HepG2 (cell line): Measurements from ENCODE around the gene PCLO. TPM values are rescaled to one million over a fixed set of nuclear protein-coding genes. Genes with fewer than 3 reads are reported as not detected.

Experiments used
- ATAC-seq: fragments of 200-7000 bp; cut with Tn5 transposase; 3 replicates; pipeline ENCODE4 v1.9.1; 2020; ENCODE audit warnings: mild to moderate bottlenecking, moderate library complexity
- BruUV-seq: library from RNA; stranded (reverse); fragments of 400-500 nt; replicated peaks from 2 replicates; lab custom pipeline; 2021; lab: Mats Ljungman, UMichigan
- CTCF ChIA-PET: fragments of 300-600 bp; formaldehyde crosslinking; extraction: SDS; loops from one replicate; lab custom pipeline; 2021; ENCODE audit warnings: low total read pairs, inconsistent platforms, low intra/inter-chr PET ratio; lab: Yijun Ruan, JAX
- POLR2A ChIA-PET: fragments of 350-600 bp; sonication (Branson Sonifier 250); formaldehyde crosslinking; loops from one replicate; lab custom pipeline; 2020; ENCODE audit warnings: antibody characterized with exemption, inconsistent platforms; lab: Yijun Ruan, JAX
- DNase-seq: peaks from one replicate; pipeline ENCODE4 v3.0.0-alpha.2; 2015; ENCODE audit warnings: low spot score
- FAIRE-seq: peaks from 3 replicates; lab custom pipeline; 2011; peaks lifted over from hg19 to GRCh38; lab: Jason Lieb, UNC
- H2AFZ ChIP-seq: one replicate; pipeline ENCODE4 v1.6.1; 2011; ENCODE audit warnings: low read length, inconsistent platforms
- H3K27ac ChIP-seq: fragments of 300-600 bp; 3 replicates; pipeline ENCODE4 v1.8.0; 2011; ENCODE audit warnings: mixed run types, mild to moderate bottlenecking, mixed read lengths, low read length, inconsistent platforms; ENCODE audit not compliant: insufficient read depth; ENCODE audit errors: extremely low read length
- H3K27me3 ChIP-seq, 2 experiments: fragments of 200-600 bp in 1 of 2; 2 replicates in 1 of 2; 3 replicates in 1 of 2; pipeline versions ENCODE4 v1.6.0 to v1.8.0; 2011; ENCODE audit warnings: low read length in 2 of 2, mild to moderate bottlenecking in 2 of 2, moderate library complexity in 2 of 2, inconsistent platforms in 1 of 2; ENCODE audit not compliant: insufficient read depth in 2 of 2, control insufficient read depth in 1 of 2
- H3K36me3 ChIP-seq, 2 experiments: fragments of 200-600 bp in 1 of 2; replicated peaks in 1 of 2; 2 replicates in 1 of 2; 3 replicates in 1 of 2; pipeline versions ENCODE4 v1.5.1 to v1.8.0; 2011; ENCODE audit warnings: low read length in 2 of 2, inconsistent platforms in 1 of 2; ENCODE audit not compliant: insufficient read depth in 2 of 2, control insufficient read depth in 1 of 2
- H3K4me1 ChIP-seq: 2 replicates; pipeline ENCODE4 v1.5.1; 2012; ENCODE audit warnings: low read length, inconsistent platforms; ENCODE audit not compliant: insufficient read depth
- H3K4me2 ChIP-seq: 2 replicates; pipeline ENCODE4 v1.6.0; 2011; ENCODE audit warnings: low read depth, low read length, inconsistent platforms
- H3K4me3 ChIP-seq, 3 experiments: fragments of 200-600 bp in 1 of 3; sonication (generic), shearing (Covaris generic) in 1 of 3; replicated peaks in 1 of 3; 2 replicates each; pipeline ENCODE4 v1.5.1; 2011 to 2016; ENCODE audit warnings: low read length in 3 of 3, inconsistent platforms in 2 of 3, low read depth in 2 of 3, mild to moderate bottlenecking in 2 of 3, control low read depth in 1 of 3, mixed read lengths in 1 of 3; ENCODE audit not compliant: insufficient read depth in 1 of 3
- H3K79me2 ChIP-seq: one replicate; pipeline ENCODE4 v1.6.1; 2011; ENCODE audit warnings: low read length, inconsistent platforms; ENCODE audit not compliant: insufficient read depth
- H3K9ac ChIP-seq: 2 replicates; pipeline ENCODE4 v1.6.0; 2011; ENCODE audit warnings: mild to moderate bottlenecking, low read depth, low read length, inconsistent platforms; ENCODE audit not compliant: insufficient read depth
- H3K9me3 ChIP-seq: 2 replicates; pipeline ENCODE4 v1.5.1; 2012; ENCODE audit warnings: mild to moderate bottlenecking, low read length
- H4K20me1 ChIP-seq: 2 replicates; pipeline ENCODE4 v1.6.0; 2011; ENCODE audit warnings: inconsistent platforms, mild to moderate bottlenecking, low read length, moderate library complexity; ENCODE audit not compliant: insufficient read depth
- HNRNPL ChIP-seq: fragments of 200-400 bp; formaldehyde crosslinking; IDR thresholded peaks from 2 replicates; pipeline ENCODE4 v1.6.1; 2017; ENCODE audit warnings: mild to moderate bottlenecking, low read depth, low read length
- HOXA7 ChIP-seq: sonication (generic); formaldehyde crosslinking; IDR thresholded peaks from 2 replicates; pipeline ENCODE4 v1.8.1; 2022; ENCODE audit warnings: mild to moderate bottlenecking, missing genetic modification reagents, moderate library complexity
- IRF1 ChIP-seq: sonication (generic); formaldehyde crosslinking; IDR thresholded peaks from 2 replicates; pipeline ENCODE4 v1.4.0; 2020; ENCODE audit warnings: low read depth, mild to moderate bottlenecking, missing genetic modification reagents
- MBD4 ChIP-seq: IDR thresholded peaks from 2 replicates; pipeline ENCODE4 v1.6.1; 2012; ENCODE audit warnings: low read length, inconsistent platforms, borderline replicate concordance
- PAWR ChIP-seq: sonication (generic); formaldehyde crosslinking; IDR thresholded peaks from 2 replicates; pipeline ENCODE4 v1.4.0; 2020; ENCODE audit warnings: missing genetic modification reagents, mild to moderate bottlenecking, borderline replicate concordance
- POLR2AphosphoS5 ChIP-seq: IDR thresholded peaks from 2 replicates; pipeline ENCODE4 v1.6.1; 2012; ENCODE audit warnings: low read depth, low read length
- REST ChIP-seq, 2 experiments: IDR thresholded peaks; 2 replicates each; pipeline ENCODE4 v1.6.1; 2011 to 2012; ENCODE audit warnings: low read length in 2 of 2, borderline replicate concordance in 1 of 2, low read depth in 1 of 2, mild to moderate bottlenecking in 1 of 2, moderate library complexity in 1 of 2
- TRIM24 ChIP-seq: sonication (generic); formaldehyde crosslinking; IDR thresholded peaks from 2 replicates; pipeline ENCODE4 v1.8.0; 2022; ENCODE audit warnings: mild to moderate bottlenecking, missing genetic modification reagents
- ZNF256 ChIP-seq: sonication (generic); formaldehyde crosslinking; conservative IDR thresholded peaks from 2 replicates; pipeline ENCODE4 v1.4.0; 2020; ENCODE audit warnings: missing genetic modification reagents
- ZNF326 ChIP-seq: sonication (generic); formaldehyde crosslinking; IDR thresholded peaks from 2 replicates; pipeline ENCODE4 v1.4.0; 2020; ENCODE audit warnings: missing genetic modification reagents, borderline replicate concordance
- ZNF354B ChIP-seq: sonication (generic); formaldehyde crosslinking; IDR thresholded peaks from 2 replicates; pipeline ENCODE4 v1.8.0; 2022; ENCODE audit warnings: mild to moderate bottlenecking, missing genetic modification reagents
- ZNF530 ChIP-seq: sonication (generic); formaldehyde crosslinking; IDR thresholded peaks from 2 replicates; pipeline ENCODE4 v1.5.0; 2020; ENCODE audit warnings: low read depth, mild to moderate bottlenecking, missing genetic modification reagents
- ZNF563 ChIP-seq: sonication (generic); formaldehyde crosslinking; IDR thresholded peaks from 2 replicates; pipeline ENCODE4 v1.8.0; 2022; ENCODE audit warnings: mild to moderate bottlenecking, moderate library complexity, missing genetic modification reagents
- ZNF766 ChIP-seq: sonication (generic); formaldehyde crosslinking; IDR thresholded peaks from 2 replicates; pipeline ENCODE4 v1.5.0; 2020; ENCODE audit warnings: missing genetic modification reagents, borderline replicate concordance
- ZNF792 ChIP-seq: IDR thresholded peaks from 2 replicates; pipeline ENCODE4 v1.6.1; 2016
- ZSCAN9 ChIP-seq: IDR thresholded peaks from 2 replicates; pipeline ENCODE4 v1.6.1; 2016; ENCODE audit warnings: borderline replicate concordance
- WGBS: methylation state at CpG from one replicate; pipeline ENCODE4 v1.1.6; 2017; ENCODE audit warnings: low lambda C conversion rate; 5-methylcytosine and 5-hydroxymethylcytosine counted together
- in situ Hi-C: cut with HindIII; loops from 2 replicates; pipeline ENCODE4 v1.10.0; 2017; ENCODE audit warnings: low pct_unique_long_range_greater_than_20kb; ENCODE audit not compliant: extremely low pct_ligation_motif_present
- intact Hi-C: fragments of 100-400 bp; cut with micrococcal nuclease; formaldehyde crosslinking; loops from one replicate; pipeline ENCODE4 v1.10.0; 2022; ENCODE audit not compliant: unreplicated experiment
- polyA plus RNA-seq, 8 experiments: library from polyadenylated mRNA; depleted of rRNA in 3 of 8; stranded (reverse) in 7 of 8; unstranded in 1 of 8; fragments of >200 nt; fragmentation: Illumina TruSeq in 4 of 8; extraction: Trizol in 4 of 8; gene quantifications; 2 replicates each; pipeline versions ENCODE4 v1.2.1 to v1.2.3, GENCODE V29; 2011 to 2016; ENCODE audit warnings: low read depth in 4 of 8, missing spikeins in 1 of 8, mixed read lengths in 1 of 8; ENCODE audit not compliant: insufficient read depth in 1 of 8
- total RNA-seq, 5 experiments: library from RNA; depleted of rRNA; stranded (reverse); fragments of >200 nt; fragmentation: Illumina TruSeq; extraction: Trizol; gene quantifications; 2 replicates each; pipeline ENCODE4 v1.2.3, GENCODE V29; 2016; ENCODE audit warnings: low read depth in 1 of 5

The PCLO gene
- total and polyA plus RNA-seq, 2 of the 13 experiments (the other 11 are each of a cell fraction or from before 2014, with no cell fraction given), result 0.07 to 0.29 TPM

- in situ Hi-C loops, result no loop called here
- FAIRE-seq, result no peak
- ATAC-seq, result no peak
Observed at GRCh38 chr7:83096065-83096580, 66.6 kb downstream of the PCLO start.

More at GRCh38 chr7:83096065-83096580, 66.6 kb downstream of the PCLO start:
- Histone ChIP-seq H2AFZ (no peak overlapping the region), H3K79me2 (no peaks in the 10 kb centered on the region), H3K4me3 (no peak overlapping the region), H3K4me2 (no peak overlapping the region), H3K9me3 (no peaks in the 10 kb centered on the region), H4K20me1 (no peaks in the 10 kb centered on the region), H3K4me1 (no peaks in the 10 kb centered on the region), H3K36me3 (no peaks in the 10 kb centered on the region), H3K9ac (no peak overlapping the region), H3K27ac (no peak overlapping the region), H3K27me3 (no peaks in the 10 kb centered on the region)
- ChIA-PET CTCF (no interaction called here), POLR2A (no interaction called here)
- intact Hi-C loops, result no loop called here
- BruUV-seq, result no TSS peak
- WGBS, result 7% methylated on average over 2 of the region's 2 CpGs
- no peak for TF ChIP-seq MBD4
- TF ChIP-seq HOXA7 (CRISPR knock-in tag), result no peak
- no peak for TF ChIP-seq ZNF326 (CRISPR knock-in tag)
- TF ChIP-seq ZNF256 (CRISPR knock-in tag), result no peak
- no peak for TF ChIP-seq PAWR (CRISPR knock-in tag)
- TF ChIP-seq TRIM24 (CRISPR knock-in tag), result no peak
- no peak for TF ChIP-seq ZNF792 (CRISPR knock-in tag)
- TF ChIP-seq REST (IDR thresholded peaks at IDR 0.05; ENCODE audit: borderline replicate concordance in 1 of 2, low read depth in 1 of 2, low read length in 2 of 2), result no peak
- TF ChIP-seq ZNF766 (CRISPR knock-in tag), result no peak
- no peak for TF ChIP-seq ZNF563 (CRISPR knock-in tag)
- no peak for TF ChIP-seq HNRNPL
- no peak for TF ChIP-seq ZSCAN9
- no peak for TF ChIP-seq POLR2AphosphoS5
- TF ChIP-seq IRF1 (CRISPR knock-in tag), result no peak
- TF ChIP-seq ZNF354B (CRISPR knock-in tag), result no peak
- no peak for TF ChIP-seq ZNF530 (CRISPR knock-in tag)
- no peak for DNase-seq
